Fibroblast of lung (primary cell): ENCODE results near the gene ARHGEF26.

Source experiments
- CTCF ChIP-seq, 2 donors: IDR thresholded peaks in 1 of 2; conservative IDR thresholded peaks in 1 of 2; 1 replicate in 1 of 2; 2 replicates in 1 of 2; pipeline ENCODE4 v1.5.1; 2011 to 2012; ENCODE audit warnings: low read length in 2 of 2, control low read depth in 1 of 2, inconsistent platforms in 1 of 2, low read depth in 1 of 2, mild to moderate bottlenecking in 1 of 2
- EZH2 ChIP-seq: IDR thresholded peaks from 2 replicates; pipeline ENCODE4 v1.5.1; 2012; ENCODE audit warnings: low read length, control low read depth, mild to moderate bottlenecking; ENCODE audit errors: missing control alignments

GRCh38 chr3:154193000-154193615, 71.9 kb downstream of the ARHGEF26 start:
- TF ChIP-seq CTCF (conservative IDR thresholded peaks at IDR 0.05 in 1 of 2, IDR thresholded peaks at IDR 0.05 in 1 of 2; ENCODE audit: low read depth in 1 of 2, low read length in 2 of 2) (no peak), EZH2 (no peak)
